Measurements from ENCODE around the gene ABLIM1.

- TF ChIP-seq CTCF (IDR thresholded peaks at IDR 0.05) = no peak
- TF ChIP-seq EZH2 (IDR thresholded peaks at IDR 0.05) = no peak
- TF ChIP-seq EZH2phosphoT487 (IDR thresholded peaks at IDR 0.05) = no peak
These were observed 258.5 kb downstream of the ABLIM1 start for GRCh38 chr10:114399576-114399975.

All from neural progenitor cell (in vitro differentiated cells).